ELR (cell line): Measurements from ENCODE around the gene FOCAD.
A peak's percentile ranks its signal among the peaks of the same experiment; 100 is the strongest.

Source experiments
- DNase-seq: peaks from one replicate; pipeline ENCODE4 v3.0.0-alpha.2; 2015; ENCODE audit warnings: low read depth

Gene FOCAD

DNA sequence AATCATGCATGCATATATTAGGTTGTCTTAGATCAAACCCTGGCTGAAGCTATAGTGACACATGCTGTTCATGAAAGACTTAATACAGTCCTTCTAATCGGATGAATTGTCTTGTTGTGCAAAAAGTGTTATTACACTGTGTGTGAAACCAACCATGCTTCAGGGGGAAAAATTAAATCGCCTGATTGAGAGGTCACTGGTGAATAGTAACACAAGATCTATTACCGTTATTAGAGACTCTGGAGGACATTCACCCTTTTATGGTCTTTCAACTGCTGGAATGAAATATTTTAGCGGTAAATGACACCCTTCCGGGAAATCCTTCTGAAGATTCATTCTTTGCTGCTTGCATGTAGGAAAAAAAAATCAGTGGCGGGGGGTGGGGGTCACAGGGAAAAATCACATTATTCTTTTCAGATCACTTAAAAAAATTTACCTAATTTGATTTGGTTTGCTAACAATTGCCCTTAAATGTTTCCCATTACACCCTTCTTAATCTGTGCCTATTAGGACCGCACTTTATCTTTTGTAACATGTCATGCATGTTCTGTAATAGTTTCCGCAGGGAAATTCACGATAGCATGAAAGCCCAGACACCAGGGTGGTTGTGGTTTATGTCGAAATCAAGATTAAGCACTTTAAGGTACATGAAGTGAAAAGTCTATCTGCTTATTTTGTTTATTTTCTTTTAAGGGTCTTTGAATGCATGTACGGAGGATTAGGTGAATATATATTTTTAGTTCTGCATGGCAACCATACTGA, 120.6 kb downstream of the FOCAD start:
- DNase-seq: no peak

DNA sequence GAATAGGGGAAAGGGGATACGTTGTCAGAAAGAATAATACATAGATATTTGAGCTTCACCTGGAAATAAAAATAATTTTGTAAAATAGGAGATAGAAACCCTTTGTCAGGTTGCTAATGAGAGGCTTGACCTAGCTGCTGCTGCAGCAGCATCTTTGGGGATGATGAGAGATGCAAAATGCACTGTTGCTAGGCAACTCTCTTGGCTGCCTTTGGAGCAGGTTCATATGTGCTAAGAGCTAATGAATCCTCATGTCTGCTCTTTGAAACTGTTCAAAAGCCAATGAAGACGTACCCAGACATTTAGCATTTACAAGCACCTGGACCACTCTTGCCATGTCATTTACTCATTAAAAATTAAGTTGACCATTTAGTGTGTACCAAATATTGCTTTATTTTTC, 121.7 kb downstream of the FOCAD start:
- no peak for DNase-seq

DNA sequence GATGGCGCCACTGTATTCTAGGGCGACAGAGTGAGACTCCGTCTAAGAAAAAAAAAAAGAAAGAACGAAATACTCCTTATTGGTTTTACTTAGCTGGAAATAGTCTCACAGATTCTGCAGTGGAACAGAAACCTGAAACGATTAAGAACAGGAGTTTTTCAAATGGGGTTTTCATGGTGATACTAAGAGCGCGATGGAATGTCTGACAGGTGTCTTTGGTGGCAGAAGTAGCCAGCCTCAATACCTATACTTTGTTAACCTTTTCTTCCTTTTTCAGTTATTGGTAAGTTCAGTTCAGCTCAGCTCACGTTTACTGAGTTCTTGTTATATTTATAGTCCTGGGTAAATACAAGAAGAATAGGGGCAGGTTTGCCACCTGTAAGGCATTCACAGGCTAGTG, 123.9 kb downstream of the FOCAD start:
- DNase-seq: no peak

DNA sequence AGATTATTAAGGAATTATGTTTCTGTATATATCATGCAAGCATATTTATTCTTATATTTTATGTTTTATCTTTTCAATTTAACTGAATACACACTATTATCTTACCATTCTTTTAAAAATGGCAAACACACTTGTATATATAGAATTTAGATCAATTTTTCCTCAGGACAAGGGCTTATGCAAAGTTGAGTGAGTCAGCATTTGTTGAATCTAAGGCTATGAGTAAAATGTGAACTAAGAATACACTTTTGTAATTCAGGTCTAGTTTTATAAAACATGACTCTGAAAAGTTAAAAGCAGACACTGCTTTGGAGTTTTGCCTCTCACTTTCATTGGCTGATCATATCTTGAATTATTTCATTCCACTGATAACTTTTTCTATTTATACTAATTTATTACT, 127.8 kb downstream of the FOCAD start:
- peak; percentile 55 for DNase-seq

DNA sequence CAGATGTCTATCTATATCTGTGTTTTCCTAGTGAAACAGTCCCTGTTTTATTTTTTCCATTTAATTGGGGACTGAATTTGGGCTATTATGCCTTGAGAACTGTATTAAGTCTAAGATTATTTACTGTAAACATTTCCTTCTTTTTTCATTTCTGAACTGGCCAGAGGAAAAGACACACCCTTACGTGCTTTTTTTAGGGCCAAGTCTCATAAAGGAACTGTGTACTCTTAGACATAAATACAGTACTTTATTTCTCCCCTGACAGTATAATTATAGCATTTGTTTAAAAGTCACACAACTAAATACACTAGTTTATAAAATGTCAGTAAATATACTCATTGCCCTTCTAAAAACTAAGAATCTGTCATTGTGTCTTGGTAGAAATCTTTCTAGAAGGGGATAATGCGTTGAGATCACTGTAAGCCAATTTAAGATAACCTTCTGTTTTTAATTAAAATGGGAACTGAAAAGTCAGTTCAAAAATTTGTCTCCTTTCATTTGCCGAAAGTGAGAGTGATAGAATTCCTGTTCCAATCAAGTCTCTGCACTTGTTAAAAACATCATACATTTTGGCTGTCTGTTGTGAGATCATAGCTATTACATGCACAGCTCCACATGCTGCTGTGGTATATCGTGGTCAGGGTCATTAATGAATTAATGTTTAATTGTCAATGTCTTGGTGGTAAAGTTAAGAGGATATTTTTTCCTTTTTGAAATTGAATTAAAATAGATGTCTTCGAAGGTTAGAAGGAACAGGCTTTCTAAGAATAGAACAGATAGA, 132.1 kb downstream of the FOCAD start:
- no peak for DNase-seq

DNA sequence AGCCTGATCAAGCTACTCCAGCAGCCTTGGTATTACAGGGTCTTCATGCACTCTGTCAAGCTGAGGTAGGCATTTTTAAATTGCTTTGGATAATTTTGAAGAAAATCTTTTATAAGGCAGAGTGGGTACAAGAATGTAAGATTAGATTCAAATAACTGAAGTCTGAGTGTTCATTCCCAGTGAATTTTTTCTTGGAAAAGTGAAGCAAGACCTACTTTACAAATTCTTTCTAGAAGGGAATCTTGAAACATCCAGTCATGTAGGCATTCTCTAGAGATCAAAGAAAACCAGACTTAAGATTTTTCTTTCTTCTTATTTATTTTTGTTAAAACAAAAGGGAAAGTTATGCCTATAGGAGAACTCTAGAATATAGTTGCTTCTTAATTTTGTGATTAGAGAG, 139.0 kb downstream of the FOCAD start:
- no peak for DNase-seq

DNA sequence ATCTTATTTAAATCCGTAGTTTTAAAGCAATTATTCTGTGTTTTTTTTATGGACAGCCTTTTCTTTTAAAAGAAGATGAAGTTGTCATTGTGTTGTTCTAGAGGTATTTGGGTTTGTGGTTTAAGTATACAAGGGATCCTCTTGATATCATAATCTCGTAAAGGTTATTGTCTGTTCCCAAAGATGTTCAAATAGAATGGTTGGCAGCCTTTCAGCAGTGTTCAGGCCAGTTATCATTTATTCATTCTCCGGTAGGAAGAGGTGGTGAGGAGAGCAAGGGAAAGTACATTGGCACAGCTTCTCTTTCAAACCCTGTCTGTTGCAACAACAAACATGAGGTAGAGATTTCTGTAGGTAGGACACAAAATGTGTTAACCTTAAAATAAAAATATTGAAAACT, 147.0 kb downstream of the FOCAD start:
- no peak for DNase-seq

DNA sequence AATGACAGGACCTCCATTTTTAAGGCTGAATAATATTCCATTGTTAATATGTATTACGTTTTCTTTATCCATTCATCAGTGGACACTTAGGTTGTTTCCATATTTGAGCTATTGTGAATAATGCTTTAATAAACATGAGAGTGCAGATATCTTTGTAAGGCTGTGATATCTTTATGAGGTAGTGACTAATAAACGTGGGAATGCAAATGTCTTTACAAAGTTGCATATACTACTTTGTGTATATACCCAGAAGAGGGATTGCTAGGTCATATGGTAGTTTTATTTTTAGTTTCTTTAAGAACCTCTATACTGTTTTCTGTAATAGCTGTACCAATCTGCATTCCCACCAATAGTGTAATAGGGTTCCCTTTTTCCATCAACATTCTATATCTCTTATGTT, 148.7 kb downstream of the FOCAD start:
- DNase-seq: no peak

DNA sequence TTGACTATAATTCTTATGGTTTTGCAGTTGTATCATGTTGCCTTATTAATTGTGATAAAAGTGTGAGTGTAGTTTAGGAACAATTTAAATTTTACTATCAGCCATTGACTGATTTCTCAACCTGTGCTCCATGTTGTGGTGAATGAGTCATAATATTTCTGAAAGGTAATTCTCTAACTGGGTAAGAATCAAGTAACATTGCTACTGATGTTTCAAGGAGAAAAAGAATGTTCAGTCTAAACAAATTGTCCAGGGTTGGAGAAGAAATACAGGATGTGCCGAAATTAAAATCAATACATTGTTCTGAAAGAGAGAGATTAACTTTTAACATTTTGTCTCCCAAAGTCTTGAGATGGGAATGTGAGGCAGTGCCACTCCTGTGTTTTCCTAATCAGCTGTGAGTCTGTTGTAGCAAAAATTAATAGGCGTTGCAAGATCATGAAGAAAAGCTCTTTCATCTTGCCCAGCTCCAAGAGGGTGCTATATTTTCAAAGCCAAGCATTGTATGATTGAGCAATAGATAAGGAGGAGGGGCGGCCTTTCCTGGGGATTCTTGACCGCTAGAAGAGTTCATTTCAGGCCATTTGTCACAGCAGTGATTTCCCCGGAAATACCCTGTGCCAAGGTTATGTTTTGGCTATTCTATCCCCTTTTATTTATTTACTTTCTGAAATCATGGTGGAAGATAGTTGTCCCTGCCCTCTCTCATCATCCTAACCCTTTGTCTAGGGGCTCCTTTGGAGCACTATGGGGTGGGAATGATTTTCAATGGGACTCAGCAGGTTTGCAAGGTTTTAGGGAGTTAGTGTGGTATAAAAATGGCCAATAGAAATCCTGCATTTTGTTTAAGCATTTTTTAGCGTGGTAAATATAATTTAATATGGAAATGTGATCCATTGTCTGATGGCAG, 151.6 kb downstream of the FOCAD start:
- DNase-seq: peak; percentile 40

DNA sequence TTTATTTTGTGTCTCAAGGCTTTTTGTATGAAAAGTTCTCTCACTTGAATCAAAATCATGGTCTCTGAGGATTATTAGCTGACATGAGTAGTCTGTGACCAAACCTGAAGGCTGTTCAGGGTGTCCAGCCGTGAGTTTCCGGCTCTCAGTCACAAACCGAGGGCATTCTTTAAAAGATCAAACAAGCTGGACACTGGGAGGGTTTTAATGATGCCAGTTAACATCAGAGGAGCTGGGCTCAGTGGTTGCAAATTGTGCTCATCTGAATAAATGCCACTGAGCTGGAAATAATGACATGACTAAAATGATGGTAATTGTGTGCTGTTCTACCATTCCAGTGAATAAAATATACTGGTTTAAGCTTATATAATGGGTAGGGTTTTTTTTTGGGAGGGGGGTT, 153.1 kb downstream of the FOCAD start:
- no peak for DNase-seq

DNA sequence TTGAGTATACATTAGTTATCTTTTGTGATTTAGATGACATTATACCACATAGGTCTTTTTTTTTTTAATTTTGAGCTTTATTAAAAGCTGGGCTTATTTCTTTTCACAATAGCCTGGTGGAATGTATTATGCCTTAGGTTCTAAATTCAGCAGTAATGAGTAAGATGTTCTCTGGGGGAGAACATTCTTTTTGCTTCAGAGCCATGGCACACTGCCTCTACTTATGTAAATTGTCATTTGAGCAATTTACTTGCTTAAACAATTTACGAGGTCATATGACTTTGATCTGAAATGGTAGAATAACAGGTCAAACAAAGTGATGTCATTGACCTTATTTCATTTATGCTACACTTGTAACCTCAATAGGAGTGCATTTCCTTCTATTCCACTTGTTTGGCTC, 154.2 kb downstream of the FOCAD start:
- peak; percentile 9 for DNase-seq

DNA sequence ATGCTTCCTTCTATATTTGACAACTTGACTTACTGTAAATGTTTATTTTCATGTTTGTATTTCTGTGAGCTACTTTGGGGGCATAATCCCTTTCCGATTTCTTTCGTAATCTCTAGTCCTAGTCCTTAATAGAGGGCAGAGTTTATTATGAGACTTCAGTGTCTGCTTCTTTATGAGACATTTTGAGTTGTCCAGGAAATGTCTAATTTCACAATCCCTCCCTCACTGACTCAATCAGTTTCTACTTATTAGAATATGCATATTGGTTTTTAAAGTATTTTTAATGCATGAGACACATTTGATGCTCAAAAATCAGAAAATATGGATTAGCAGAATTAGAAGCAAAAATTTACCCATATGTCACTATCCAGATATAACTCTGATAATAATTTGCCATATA, 160.9 kb downstream of the FOCAD start:
- peak; percentile 33 for DNase-seq

DNA sequence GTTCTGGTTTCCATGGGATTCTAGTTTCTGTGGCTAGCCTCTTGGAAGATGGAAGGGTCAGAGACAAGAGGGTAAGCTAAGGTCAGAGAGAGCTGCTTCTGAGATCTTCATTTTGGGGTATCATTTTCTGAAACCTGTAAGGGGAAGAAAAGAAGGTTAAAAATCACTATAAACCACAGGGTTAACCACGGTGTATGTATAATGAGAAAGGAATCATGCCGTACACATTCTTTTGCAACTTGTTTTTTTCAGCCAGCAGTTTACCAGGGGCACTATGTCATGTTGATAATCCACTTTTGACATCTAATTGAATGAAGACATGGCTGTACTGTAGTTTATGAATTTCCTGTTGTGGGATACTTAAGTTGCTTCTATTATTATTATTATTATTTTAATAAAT, 164.4 kb downstream of the FOCAD start:
- peak; percentile 45 for DNase-seq

DNA sequence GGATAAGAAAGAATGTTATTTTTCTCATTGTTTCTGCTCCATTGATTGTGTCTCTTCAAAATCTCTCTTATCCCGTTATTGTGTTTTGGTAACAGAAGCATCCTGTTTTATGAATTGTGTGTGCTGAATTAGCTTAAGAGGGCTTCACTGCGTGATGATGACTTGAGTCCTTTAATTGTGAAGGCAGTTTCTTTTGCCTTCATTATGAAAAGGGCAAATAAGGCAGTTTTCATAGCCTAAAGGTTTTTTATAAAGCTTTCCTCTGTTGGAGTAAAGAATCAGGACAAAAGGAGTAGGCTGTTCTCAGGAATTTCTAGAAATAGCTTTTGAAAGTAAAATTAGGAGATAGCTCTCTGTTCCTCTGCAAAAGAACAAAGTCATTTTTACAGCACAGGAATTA, 169.8 kb downstream of the FOCAD start:
- DNase-seq: no peak

DNA sequence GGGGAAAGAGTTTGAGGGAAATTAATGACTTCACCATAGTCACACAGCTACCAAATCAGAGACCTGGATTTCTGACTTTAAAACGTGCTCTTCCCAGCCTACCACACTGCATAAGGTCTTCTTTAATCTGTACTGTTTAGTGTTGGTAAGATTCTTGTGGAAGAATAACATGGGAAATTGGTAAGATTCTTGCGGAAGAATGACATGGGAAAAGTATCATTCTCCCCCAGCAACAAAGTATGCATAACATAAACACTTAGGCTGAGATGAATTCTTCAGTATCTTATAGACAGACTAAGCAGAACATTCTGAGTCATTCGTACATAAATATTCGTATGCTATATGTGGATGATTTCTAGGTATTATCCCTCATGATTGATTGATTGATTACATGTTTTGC, 170.4 kb downstream of the FOCAD start:
- DNase-seq: peak; percentile 68

DNA sequence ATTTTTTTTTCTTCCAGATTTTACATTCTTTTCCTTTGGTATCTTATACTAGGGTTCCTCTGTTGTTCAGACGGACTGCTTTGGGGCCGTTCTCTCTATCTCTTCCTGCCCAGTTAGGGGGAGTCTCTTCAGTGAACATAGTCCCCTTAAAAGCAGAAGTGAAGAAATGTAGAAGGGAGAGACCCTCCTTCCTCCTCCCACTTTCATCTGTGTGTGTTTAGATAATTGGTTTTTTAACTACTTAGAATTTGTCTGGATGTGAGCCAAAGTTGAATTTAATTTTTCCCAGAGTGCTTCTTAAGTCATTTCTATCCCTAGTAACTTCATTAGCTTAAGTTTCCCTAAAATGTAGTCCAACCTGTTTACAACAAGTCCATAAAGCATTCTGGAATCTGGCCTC, 179.9 kb downstream of the FOCAD start:
- DNase-seq: no peak

DNA sequence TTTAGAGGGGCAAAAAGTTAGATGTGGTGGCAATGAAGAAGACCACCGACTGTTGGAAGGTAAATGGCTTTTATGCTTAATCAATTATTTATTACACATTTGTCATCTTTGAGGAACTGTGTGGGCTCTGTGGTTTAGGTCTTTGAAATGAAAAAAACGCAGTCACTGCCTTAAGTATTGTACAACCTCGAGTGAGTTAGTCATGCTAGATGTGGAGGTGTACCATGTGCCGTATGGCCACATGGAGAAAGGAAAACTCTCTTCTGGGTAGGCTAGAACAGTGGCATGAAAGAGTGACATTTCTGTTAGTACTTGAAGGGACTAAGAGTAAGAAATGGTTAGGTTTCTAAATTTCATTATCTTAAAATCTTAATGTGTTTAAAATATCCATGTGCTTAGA, 181.3 kb downstream of the FOCAD start:
- DNase-seq: peak; percentile 3

DNA sequence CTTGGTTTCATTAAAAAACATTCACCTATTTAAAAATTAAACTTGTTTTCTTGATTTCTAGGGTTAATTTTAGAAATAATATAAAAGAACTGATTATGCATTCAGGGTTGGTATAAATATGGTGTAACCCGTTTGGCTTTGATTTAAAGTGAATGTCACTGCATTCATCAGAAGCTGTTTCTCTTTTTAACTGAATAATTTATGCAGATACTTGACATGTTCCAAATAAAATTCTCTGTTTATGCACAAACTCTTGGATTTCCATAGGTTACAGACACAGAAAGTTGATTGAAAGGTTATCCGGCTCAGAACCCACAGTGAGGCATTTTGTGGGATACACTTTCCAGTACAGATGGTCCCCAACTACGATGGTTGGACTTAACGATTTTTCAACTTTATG, 186.1 kb downstream of the FOCAD start:
- no peak for DNase-seq

DNA sequence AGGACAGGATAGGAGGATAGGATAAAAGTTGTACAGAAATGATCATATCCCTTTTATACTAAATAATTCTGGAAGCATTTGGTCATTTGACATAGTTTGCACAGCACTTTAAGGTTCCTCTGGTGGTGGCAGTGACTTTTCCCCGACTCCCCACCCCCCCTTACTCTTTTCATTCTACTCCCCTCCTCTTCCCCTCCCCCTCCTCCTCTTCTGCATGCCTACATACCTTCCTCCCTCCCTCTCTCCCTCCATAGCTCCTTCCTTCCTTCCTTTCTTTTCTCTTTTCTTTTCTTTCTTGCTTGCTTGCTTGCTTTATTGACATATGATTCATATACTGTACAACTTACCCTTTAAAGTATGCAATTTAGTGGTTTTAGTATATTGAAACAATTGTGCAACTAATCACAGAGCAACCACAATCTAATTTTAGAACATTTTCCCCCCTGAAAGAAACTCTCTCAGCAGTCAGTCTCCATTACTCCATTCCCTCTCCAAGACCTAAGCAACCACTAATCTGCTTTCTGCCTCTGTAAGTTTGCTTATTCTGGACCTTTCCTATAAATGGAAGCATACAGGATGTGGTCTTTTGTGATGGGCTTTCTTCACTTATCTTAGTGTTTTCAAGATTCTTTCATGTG, 188.4 kb downstream of the FOCAD start:
- DNase-seq: peak; percentile 54

DNA sequence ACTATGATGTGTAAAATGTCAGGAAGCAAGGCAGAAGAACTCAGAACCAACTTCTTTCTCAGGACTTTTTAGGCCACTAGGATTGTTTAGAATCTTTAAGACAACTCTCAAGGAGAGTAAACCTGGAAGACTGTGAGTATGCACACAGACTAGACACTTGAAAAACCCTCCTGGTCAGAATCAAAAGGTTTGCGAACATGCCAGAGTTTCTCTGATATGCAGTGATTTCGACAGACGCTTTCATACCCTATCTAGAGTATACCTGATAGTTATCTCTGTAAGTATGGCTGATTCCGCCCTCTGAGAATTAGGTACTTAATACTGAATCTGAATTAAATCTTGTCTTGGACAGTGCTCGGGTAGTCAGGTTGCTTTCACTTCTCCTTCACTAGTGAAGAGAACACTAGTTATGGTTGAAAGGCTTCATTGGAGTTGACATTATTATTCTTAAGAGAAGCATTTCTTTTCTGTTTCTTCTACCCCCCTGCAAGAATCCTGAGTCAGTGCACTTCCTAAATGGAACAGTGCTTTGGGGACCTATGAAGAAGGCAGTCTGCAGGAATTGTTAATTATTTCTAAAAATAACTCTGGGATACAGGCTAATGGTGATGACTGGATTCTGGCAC, 189.3 kb downstream of the FOCAD start:
- DNase-seq: no peak

DNA sequence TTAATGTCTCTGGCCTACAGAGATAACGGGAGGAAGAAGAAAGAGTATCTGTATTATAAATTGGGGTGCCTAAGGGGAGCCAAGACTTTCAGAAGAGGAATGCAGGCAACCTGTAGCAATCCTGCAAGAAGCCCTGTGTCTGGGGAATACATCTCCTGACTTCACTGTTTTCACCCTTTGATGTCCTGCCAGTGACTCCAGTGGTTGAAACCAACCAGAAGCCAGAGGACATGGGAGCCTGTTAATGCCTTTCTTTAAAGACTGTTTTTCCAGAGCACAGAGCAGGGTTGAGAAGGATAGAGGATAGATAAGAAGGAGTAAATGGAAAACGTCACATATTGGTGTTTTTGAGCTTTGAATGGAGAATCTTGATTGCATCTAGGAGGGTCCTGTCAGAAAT, 196.2 kb downstream of the FOCAD start:
- DNase-seq: no peak

DNA sequence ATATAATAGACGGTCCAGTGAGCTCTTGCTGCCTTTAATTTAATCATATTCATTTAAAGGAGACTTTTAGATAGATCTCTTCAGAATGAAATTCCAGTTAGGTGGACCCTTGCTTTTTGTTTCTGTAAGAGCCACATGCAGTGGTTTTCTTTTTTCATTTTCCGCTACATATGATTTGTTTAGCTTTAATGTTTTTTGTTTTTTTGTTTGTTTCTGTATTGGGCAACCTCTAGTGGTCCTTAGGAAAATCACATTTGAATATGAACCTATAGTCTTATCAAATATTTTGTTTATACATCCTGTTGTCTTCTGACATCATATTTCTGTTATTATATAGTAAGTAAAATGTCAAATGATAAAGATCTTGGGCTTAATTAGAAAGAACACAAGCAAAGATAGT, 196.6 kb downstream of the FOCAD start:
- DNase-seq: peak; percentile 6
